ENCODE results near the gene JAM3. TPM values are rescaled to one million over a fixed set of nuclear protein-coding genes. Genes with fewer than 3 reads are reported as not detected.

The JAM3 gene
- total RNA-seq, 4 donors from 2014 or later, result 10.9 to 14.7 (median 12.1) TPM

DNA sequence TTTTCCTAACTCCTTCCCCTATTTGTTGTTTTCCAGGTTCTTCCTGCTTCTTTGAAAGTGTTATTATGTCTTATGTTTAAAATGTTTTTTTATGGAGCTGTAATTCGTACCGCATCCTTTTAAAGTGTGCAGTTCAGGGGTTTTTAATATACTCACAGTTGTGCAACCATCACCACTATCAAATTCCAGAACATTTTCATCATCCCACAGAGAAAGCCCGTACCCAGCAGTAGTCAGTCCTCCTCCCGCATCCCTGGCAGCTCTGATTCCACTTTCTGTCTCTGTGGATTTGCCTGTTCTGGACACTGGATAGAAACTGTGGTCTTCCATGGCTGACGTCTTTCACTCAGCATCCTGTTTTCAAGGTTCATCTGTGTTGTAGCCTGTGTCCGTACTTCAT lies 73.7 kb downstream of the JAM3 start:
- no peaks in the 10 kb centered on the region for H3K9me3 ChIP-seq
- H3K4me1 ChIP-seq, result peaks cover 9% of the 10 kb centered on the region
- 91% methylated on average over 6 of the region's 6 CpGs for WGBS
- peaks cover under 1% of the 10 kb centered on the region for H3K36me3 ChIP-seq
- TF ChIP-seq POLR2A (IDR thresholded peaks at IDR 0.05), result no peak
- TF ChIP-seq EP300 (IDR thresholded peaks at IDR 0.05), result no peak
- H3K27me3 ChIP-seq, result no peaks in the 10 kb centered on the region
- no peak overlapping the region for H3K27ac ChIP-seq
- DNase-seq (ENCODE audit: low spot score in 2 of 2), result no peak
- no peak overlapping the region for H3K4me3 ChIP-seq

- Histone ChIP-seq H3K27ac (no peak overlapping the region), H3K36me3 (peaks cover 9% of the 10 kb centered on the region), H3K27me3 (no peaks in the 10 kb centered on the region), H3K4me1 (peaks cover 9% of the 10 kb centered on the region), H3K9me3 (no peaks in the 10 kb centered on the region), H3K4me3 (no peak overlapping the region)
- TF ChIP-seq EP300 (IDR thresholded peaks at IDR 0.05), result no peak
- 80% methylated on average over 3 of the region's 3 CpGs for WGBS
- no peak for DNase-seq (ENCODE audit: low spot score in 2 of 2)
Measured at GRCh38 chr11:134143801-134144200, 74.9 kb downstream of the JAM3 start.

DNA sequence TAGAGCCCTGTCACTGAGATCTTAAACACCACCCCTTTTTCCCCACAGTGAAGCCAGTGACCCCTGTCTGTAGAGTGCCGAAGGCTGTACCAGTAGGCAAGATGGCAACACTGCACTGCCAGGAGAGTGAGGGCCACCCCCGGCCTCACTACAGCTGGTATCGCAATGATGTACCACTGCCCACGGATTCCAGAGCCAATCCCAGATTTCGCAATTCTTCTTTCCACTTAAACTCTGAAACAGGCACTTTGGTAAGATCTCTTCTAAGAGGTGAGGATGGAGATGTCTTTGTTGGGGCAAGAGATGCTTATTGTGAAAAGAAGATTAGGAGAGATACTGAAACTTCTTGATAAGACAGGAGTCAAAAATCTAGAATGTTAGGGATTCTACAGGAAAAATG lies 75.9 kb downstream of the JAM3 start:
- Histone ChIP-seq H3K4me1 (peaks cover 3% of the 10 kb centered on the region), H3K9me3 (no peaks in the 10 kb centered on the region), H3K27ac (no peak overlapping the region), H3K36me3 (peaks cover 18% of the 10 kb centered on the region), H3K27me3 (no peaks in the 10 kb centered on the region), H3K4me3 (no peak overlapping the region)
- no peak for DNase-seq (ENCODE audit: low spot score in 2 of 2)
- TF ChIP-seq POLR2A (IDR thresholded peaks at IDR 0.05) (no peak), POLR2AphosphoS5 (IDR thresholded peaks at IDR 0.05) (no peak), CTCF (IDR thresholded peaks at IDR 0.05) (no peak), EP300 (IDR thresholded peaks at IDR 0.05) (no peak)
- WGBS, result 78% methylated on average over 5 of the region's 5 CpGs

DNA sequence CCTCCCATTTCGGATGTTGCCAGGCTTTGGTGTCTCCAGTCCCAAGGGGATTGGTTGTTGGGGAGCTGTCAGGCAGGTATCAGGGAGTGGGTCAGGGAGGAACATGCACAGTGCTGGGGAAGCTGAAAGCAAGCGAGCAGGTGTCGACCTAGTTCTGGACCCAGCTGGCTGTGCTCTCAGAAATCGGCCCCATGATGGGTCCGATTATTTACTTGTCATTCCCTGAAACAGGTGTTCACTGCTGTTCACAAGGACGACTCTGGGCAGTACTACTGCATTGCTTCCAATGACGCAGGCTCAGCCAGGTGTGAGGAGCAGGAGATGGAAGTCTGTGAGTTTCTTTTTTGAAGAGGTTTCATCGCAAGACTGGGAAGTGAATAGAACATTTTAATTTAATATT lies 76.8 kb downstream of the JAM3 start:
- WGBS, result 93% methylated on average over 8 of the region's 8 CpGs
- H3K4me3 ChIP-seq, result no peak overlapping the region
- TF ChIP-seq POLR2A (IDR thresholded peaks at IDR 0.05) (no peak), EP300 (IDR thresholded peaks at IDR 0.05) (no peak)
- H3K36me3 ChIP-seq, result peaks cover 25% of the 10 kb centered on the region
- no peaks in the 10 kb centered on the region for H3K4me1 ChIP-seq
- H3K27ac ChIP-seq, result no peak overlapping the region
- no peak for DNase-seq (ENCODE audit: low spot score in 2 of 2)
- no peaks in the 10 kb centered on the region for H3K27me3 ChIP-seq
- no peaks in the 10 kb centered on the region for H3K9me3 ChIP-seq

DNA sequence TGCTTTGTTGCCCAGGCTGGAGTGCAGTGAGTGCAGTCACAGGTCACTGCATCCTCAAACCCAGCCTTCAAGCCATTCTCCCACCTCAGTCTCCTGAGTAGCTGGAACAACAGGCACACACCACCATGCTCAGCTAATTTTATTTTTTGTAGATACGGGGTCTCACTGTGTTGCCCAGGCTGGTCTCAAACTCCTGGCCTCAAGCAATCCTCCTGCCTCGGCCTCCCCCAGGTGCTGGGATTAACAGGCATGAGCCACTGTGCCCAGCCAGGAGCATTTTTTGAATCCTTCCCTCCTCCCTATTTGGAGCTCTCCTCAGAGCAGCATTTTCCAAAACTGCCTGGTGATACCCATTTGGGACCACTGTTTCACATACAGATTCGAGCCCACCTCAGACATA lies 77.7 kb downstream of the JAM3 start:
- Histone ChIP-seq H3K4me1 (no peaks in the 10 kb centered on the region), H3K27ac (no peak overlapping the region), H3K36me3 (peaks cover 34% of the 10 kb centered on the region), H3K4me3 (no peak overlapping the region), H3K27me3 (no peaks in the 10 kb centered on the region), H3K9me3 (no peaks in the 10 kb centered on the region)
- TF ChIP-seq POLR2A (IDR thresholded peaks at IDR 0.05) (no peak), CTCF (IDR thresholded peaks at IDR 0.05) (no peak), POLR2AphosphoS5 (IDR thresholded peaks at IDR 0.05) (no peak), EP300 (IDR thresholded peaks at IDR 0.05) (no peak)
- no peak for DNase-seq (ENCODE audit: low spot score in 2 of 2)
- 93% methylated on average over 3 of the region's 3 CpGs for whole genome bisulfite sequencing

DNA sequence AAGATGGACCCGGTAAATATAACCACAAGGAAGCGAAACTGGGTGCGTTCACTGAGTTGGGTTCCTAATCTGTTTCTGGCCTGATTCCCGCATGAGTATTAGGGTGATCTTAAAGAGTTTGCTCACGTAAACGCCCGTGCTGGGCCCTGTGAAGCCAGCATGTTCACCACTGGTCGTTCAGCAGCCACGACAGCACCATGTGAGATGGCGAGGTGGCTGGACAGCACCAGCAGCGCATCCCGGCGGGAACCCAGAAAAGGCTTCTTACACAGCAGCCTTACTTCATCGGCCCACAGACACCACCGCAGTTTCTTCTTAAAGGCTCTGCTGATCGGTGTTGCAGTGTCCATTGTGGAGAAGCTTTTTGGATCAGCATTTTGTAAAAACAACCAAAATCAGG lies 80.5 kb downstream of the JAM3 start:
- Histone ChIP-seq H3K27ac (no peak overlapping the region), H3K9me3 (no peaks in the 10 kb centered on the region), H3K4me1 (peaks cover 3% of the 10 kb centered on the region), H3K4me3 (no peak overlapping the region), H3K27me3 (no peaks in the 10 kb centered on the region), H3K36me3 (peaks cover 54% of the 10 kb centered on the region)
- 93% methylated on average over 16 of the region's 16 CpGs for WGBS
- TF ChIP-seq CTCF (IDR thresholded peaks at IDR 0.05) (no peak), POLR2A (IDR thresholded peaks at IDR 0.05) (no peak), POLR2AphosphoS5 (IDR thresholded peaks at IDR 0.05) (no peak), EP300 (IDR thresholded peaks at IDR 0.05) (no peak)
- DNase-seq (ENCODE audit: low spot score in 2 of 2), result no peak

GRCh38 chr11:134150195-134150903 lies 81.5 kb downstream of the JAM3 start:
- 82% methylated on average over 12 of the region's 12 CpGs for WGBS
- Histone ChIP-seq H3K4me1 (peaks cover 3% of the 10 kb centered on the region), H3K36me3 (peaks cover 59% of the 10 kb centered on the region), H3K4me3 (no peak overlapping the region), H3K27me3 (no peaks in the 10 kb centered on the region), H3K9me3 (no peaks in the 10 kb centered on the region), H3K27ac (no peak overlapping the region)
- DNase-seq (ENCODE audit: low spot score in 2 of 2), result no peak
- TF ChIP-seq CTCF (IDR thresholded peaks at IDR 0.05) (no peak), EP300 (IDR thresholded peaks at IDR 0.05) (no peak)

Data from suprapubic skin (tissue), 4 donors.